ENCODE measurements around the gene GLI3.

The GLI3 gene

GRCh38 chr7:42023262-42023661 is 213.7 kb downstream of the GLI3 start:
- H3K4me3 ChIP-seq (ENCODE audit: low read depth, low read length) = no peak overlapping the region
- TF ChIP-seq CTCF (IDR thresholded peaks at IDR 0.05; ENCODE audit: borderline replicate concordance, insufficient read depth, low read depth, low read length) = no peak

GRCh38 chr7:42022791-42023190 is 214.2 kb downstream of the GLI3 start:
- no peak for TF ChIP-seq CTCF (IDR thresholded peaks at IDR 0.05; ENCODE audit: borderline replicate concordance, insufficient read depth, low read depth, low read length)

GRCh38 chr7:42022056-42022455 is 215.0 kb downstream of the GLI3 start:
- no peak overlapping the region for H3K4me3 ChIP-seq (ENCODE audit: low read depth, low read length)
- no peak for TF ChIP-seq CTCF (IDR thresholded peaks at IDR 0.05; ENCODE audit: borderline replicate concordance, insufficient read depth, low read depth, low read length)

More at GRCh38 chr7:42022791-42023190, 214.2 kb downstream of the GLI3 start:
- H3K4me3 ChIP-seq (ENCODE audit: low read depth, low read length) = no peak overlapping the region

- H3K4me3 ChIP-seq (ENCODE audit: low read depth, low read length) = no peak overlapping the region
- no peak for TF ChIP-seq CTCF (IDR thresholded peaks at IDR 0.05; ENCODE audit: borderline replicate concordance, insufficient read depth, low read depth, low read length)
These were observed 215.4 kb downstream of the GLI3 start for GRCh38 chr7:42021631-42022030.

GRCh38 chr7:42020061-42020460 is 216.9 kb downstream of the GLI3 start:
- no peak for TF ChIP-seq CTCF (IDR thresholded peaks at IDR 0.05; ENCODE audit: borderline replicate concordance, insufficient read depth, low read depth, low read length)
- H3K4me3 ChIP-seq (ENCODE audit: low read depth, low read length) = no peak overlapping the region

GRCh38 chr7:42017349-42017986 is 219.5 kb downstream of the GLI3 start:
- H3K4me3 ChIP-seq (ENCODE audit: low read depth, low read length) = no peak overlapping the region
- TF ChIP-seq CTCF (IDR thresholded peaks at IDR 0.05; ENCODE audit: borderline replicate concordance, insufficient read depth, low read depth, low read length) = no peak

GRCh38 chr7:42016517-42016916 is 220.5 kb downstream of the GLI3 start:
- TF ChIP-seq CTCF (IDR thresholded peaks at IDR 0.05; ENCODE audit: borderline replicate concordance, insufficient read depth, low read depth, low read length) = no peak
- no peak overlapping the region for H3K4me3 ChIP-seq (ENCODE audit: low read depth, low read length)
